ENCODE measurements around the gene ZNF350. TPM values are rescaled to one million over a fixed set of nuclear protein-coding genes. Genes with fewer than 3 reads are reported as not detected.

The ZNF350 gene
- total and polyA plus RNA-seq, 2 donors (not counting 3 experiments of a cell fraction or from before 2014, with no cell fraction given), result 2.6 to 9.8 TPM

DNA sequence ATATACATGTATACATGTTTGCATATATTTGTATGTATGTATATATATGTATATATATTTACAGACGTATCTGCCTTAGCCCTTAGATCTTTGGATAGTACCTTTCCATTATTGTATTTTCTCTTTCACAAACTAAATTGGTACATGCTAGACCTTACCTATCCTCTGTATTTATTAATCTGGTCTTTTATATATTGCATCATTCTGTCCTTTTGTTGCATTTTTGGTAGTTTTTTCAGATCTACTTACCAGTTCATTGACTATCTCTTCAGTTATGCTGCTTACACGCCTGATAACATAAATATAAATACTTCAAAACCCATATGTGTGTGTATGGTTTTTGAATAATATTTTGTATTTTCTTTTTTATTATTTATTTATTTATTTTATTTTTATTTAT is 47.7 kb downstream of the ZNF350 start:
- no TSS peak for BruUV-seq (replicated peaks)

More for the DNA sequence above, 47.7 kb downstream of the ZNF350 start:
- no peak for DNase-seq (ENCODE audit: low read depth, low spot score)
- H3K9me3 ChIP-seq (replicated peaks; ENCODE audit: control insufficient read depth, insufficient read depth, low read length), result peaks cover 7% of the 10 kb centered on the region
- dilution Hi-C loops (cut with MboI; ENCODE audit: extremely low pct_ligation_motif_present, low sequenced_read_pairs), result no loop called here
- H3K4me3 ChIP-seq (replicated peaks in 1 of 3; ENCODE audit: insufficient read depth in 1 of 3, low read depth in 1 of 3, low read length in 3 of 3), result no peak overlapping the region
- H2AFZ ChIP-seq (ENCODE audit: low read depth, low read length), result no peak overlapping the region
- no peak for FAIRE-seq
- peaks cover 12 to 34% of the 10 kb centered on the region in 2 experiments for H3K36me3 ChIP-seq (ENCODE audit: control insufficient read depth in 2 of 2, extremely low read depth in 1 of 2, insufficient read depth in 2 of 2, low read length in 2 of 2)
- no peak overlapping the region for H3K27ac ChIP-seq (ENCODE audit: insufficient read depth, low read depth, low read length)
- intact Hi-C loops (cut with micrococcal nuclease), result no loop called here
- H3K27me3 ChIP-seq (ENCODE audit: control insufficient read depth in 2 of 2, insufficient read depth in 2 of 2, low read length in 2 of 2), result no peaks in the 10 kb centered on the region
- no peaks in the 10 kb centered on the region for H3K9me1 ChIP-seq (replicated peaks; ENCODE audit: control insufficient read depth, extremely low read depth, insufficient read depth, low read length)
- no peaks in the 10 kb centered on the region for H4K20me1 ChIP-seq (replicated peaks; ENCODE audit: control insufficient read depth, extremely low read depth, insufficient read depth, low read length)
- no peaks in the 10 kb centered on the region for H3K79me2 ChIP-seq (ENCODE audit: control insufficient read depth, insufficient read depth, low read length)
- ChIA-PET POLR2A (no interaction called here), CTCF (no interaction called here)
- TF ChIP-seq FOS (IDR thresholded peaks at IDR 0.05; ENCODE audit: borderline replicate concordance, insufficient read depth, low read length) (no peak), POLR2A (IDR thresholded peaks at IDR 0.05; ENCODE audit: low read depth, low read length) (no peak), JUN (IDR thresholded peaks at IDR 0.05; ENCODE audit: borderline replicate concordance, insufficient read depth, insufficient read length, low read depth) (no peak), MYC (IDR thresholded peaks at IDR 0.05; ENCODE audit: low read depth, low read length) (no peak), POLR2AphosphoS5 (IDR thresholded peaks at IDR 0.05; ENCODE audit: insufficient read depth, low read depth, low read length) (no peak), EZH2 (IDR thresholded peaks at IDR 0.05; ENCODE audit: borderline replicate concordance, low read depth, low read length, severe bottlenecking) (no peak), GATA2 (IDR thresholded peaks at IDR 0.05; ENCODE audit: insufficient read depth, insufficient read length, low read depth, low read length) (no peak)
- TF ChIP-seq, protein P1, sequence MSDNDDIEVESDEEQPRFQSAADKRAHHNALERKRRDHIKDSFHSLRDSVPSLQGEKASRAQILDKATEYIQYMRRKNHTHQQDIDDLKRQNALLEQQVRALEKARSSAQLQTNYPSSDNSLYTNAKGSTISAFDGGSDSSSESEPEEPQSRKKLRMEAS (IDR thresholded peaks at IDR 0.05; ENCODE audit: insufficient read depth, insufficient read length), result no peak
- TF ChIP-seq, protein P2, sequence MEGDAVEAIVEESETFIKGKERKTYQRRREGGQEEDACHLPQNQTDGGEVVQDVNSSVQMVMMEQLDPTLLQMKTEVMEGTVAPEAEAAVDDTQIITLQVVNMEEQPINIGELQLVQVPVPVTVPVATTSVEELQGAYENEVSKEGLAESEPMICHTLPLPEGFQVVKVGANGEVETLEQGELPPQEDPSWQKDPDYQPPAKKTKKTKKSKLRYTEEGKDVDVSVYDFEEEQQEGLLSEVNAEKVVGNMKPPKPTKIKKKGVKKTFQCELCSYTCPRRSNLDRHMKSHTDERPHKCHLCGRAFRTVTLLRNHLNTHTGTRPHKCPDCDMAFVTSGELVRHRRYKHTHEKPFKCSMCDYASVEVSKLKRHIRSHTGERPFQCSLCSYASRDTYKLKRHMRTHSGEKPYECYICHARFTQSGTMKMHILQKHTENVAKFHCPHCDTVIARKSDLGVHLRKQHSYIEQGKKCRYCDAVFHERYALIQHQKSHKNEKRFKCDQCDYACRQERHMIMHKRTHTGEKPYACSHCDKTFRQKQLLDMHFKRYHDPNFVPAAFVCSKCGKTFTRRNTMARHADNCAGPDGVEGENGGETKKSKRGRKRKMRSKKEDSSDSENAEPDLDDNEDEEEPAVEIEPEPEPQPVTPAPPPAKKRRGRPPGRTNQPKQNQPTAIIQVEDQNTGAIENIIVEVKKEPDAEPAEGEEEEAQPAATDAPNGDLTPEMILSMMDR (IDR thresholded peaks at IDR 0.05; ENCODE audit: extremely low read depth in 1 of 2, insufficient read depth in 1 of 2, low read depth in 1 of 2, low read length in 2 of 2), result no peak
- no peaks in the 10 kb centered on the region for H3K4me1 ChIP-seq (ENCODE audit: control insufficient read depth, extremely low read depth, insufficient read depth, low read length)
- H3K9ac ChIP-seq (replicated peaks; ENCODE audit: extremely low read depth, insufficient read depth, low read length), result no peak overlapping the region
- no peak overlapping the region for H3K4me2 ChIP-seq (ENCODE audit: insufficient read depth, low read length)

Data from endothelial cell of umbilical vein (primary cell).